Dermis microvascular lymphatic vessel endothelial cell (primary cell): ENCODE data around the gene PHIP. TPM values are rescaled to one million over a fixed set of nuclear protein-coding genes. Genes with fewer than 3 reads are reported as not detected.

ENCODE experiments used
- DNase-seq, 2 donors: peaks; one replicate each; pipeline versions ENCODE4 v3.0.0 to v3.0.0-alpha.2; 2010; ENCODE audit warnings: low read depth in 2 of 2
- total RNA-seq: library from RNA; depleted of rRNA; stranded (reverse); fragments of >200 nt; gene quantifications from 2 replicates; pipeline ENCODE4 v1.2.1, GENCODE V29; 2014

The PHIP gene
- total RNA-seq, 1 donor from 2014 or later, result 15.5 TPM

DNA sequence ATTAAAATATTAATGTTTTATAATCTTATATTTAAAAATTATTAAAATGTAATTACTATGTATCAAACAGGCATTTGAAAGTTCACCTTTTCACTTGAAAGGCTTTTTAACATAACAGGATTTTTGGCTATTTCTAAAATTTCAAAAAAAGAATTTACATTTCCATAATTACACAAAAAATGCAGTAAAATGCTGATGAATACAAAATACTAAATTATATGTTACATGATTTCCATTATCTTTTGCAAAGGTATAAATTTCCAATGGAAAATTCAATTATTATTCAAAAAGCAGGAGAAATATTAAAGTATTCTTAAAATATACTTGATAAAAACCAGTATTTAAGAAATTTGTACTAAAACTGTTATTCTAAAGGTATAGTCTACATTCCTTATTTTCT, 66.1 kb downstream of the PHIP start:
- DNase-seq, result no peak

DNA sequence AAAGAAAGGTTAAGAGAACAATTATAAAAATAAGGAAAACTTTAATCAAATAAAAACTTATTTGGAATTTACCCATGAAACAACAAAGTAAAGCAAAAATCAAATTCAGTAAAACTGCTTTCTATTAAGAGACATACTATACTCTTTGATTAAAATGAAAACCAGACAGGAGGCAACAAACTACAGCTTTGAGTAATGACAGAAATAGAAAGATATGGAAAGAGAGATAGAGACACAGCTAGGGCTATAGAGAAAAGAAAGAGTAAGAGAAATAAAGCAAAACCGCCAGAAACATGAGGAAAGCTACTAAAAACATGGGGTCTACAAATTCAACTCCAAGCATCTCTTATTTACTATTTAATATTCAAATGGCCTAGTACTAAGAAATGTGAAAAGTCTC, 67.6 kb downstream of the PHIP start:
- DNase-seq, result no peak

DNA sequence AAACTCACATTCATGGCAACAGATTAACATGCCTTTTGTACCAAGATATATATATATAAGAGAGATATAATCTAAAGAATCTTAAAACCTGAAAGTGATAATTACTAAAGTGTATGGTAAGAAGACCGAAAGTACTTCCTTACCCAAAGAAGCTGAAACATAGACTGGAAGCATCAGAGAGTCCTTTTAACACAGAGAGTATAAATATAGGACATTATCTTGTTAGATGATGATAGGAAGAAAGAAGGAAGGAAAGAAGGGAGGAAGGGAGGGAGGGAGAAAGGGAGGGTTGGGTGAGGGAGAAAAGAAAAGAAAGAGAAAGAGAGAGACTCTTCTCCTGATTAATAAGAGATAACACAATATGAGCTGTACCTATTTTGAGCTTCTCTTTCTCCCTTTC, 68.2 kb downstream of the PHIP start:
- DNase-seq, result no peak

DNA sequence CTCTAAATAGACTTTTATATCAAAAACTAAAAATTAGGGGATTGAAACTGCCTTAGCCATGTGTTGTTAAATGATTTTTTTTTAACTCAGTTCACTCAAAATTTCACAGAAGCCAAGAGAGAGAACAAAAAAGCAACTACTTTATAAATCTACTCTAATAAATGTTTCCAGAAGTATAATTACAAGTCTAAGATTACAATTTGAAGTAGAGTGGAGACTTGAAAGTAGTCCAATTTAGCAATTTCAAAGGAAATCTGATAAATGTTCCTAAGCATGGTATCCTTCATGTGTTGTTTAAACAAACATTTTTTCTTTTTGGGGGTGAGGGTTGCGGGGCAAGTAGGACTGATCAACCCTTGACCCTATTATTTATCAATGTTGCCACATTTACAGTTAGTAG, 72.6 kb downstream of the PHIP start:
- DNase-seq, result no peak

GRCh38 chr6:79005024-79005423, 73.0 kb downstream of the PHIP start:
- DNase-seq, result peak in 1 of 2 donors; percentile 20

DNA sequence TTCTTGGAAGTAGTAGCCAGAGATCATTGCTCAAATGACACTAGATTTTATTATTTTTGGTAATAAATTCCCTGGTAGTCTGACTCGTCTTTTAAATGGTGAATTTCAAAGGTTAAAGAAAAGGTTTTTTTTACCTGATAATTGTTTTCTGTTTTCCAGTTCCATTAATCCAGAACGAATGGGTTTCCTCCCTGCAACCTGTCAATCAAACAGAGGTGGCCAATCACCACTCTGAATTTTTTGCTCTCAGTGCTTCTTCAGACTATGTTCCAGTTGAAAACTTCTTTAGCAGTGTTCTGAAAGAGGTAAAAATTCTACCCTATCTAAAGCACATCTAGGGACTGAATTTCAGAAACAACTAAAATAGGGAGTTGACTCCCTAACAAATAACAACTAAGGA, 73.8 kb downstream of the PHIP start:
- no peak for DNase-seq

- no peak for DNase-seq
Measured at GRCh38 chr6:79001415-79001814, 76.6 kb downstream of the PHIP start.

DNA sequence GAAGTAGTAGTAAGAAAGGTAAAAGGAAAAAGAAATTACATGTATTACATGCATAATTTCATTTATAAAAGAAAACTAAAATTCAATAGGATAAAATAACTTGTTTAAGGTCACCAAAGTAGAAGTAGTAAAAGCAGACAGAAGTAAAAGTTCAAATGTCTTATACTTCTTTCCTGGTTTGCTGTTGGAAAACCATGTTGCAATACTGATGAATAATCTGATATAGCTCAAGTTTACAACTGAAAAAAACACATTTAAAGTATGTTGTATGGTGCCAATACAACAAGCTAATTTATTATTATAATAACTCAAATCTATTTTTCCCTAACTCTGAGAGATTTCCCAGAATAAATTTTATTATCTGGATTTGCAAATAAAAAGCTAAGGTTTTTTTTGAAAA, 78.3 kb downstream of the PHIP start:
- DNase-seq, result no peak

GRCh38 chr6:78995946-78996345, 82.1 kb downstream of the PHIP start:
- DNase-seq, result no peak

GRCh38 chr6:78995346-78995745, 82.7 kb downstream of the PHIP start:
- no peak for DNase-seq

DNA sequence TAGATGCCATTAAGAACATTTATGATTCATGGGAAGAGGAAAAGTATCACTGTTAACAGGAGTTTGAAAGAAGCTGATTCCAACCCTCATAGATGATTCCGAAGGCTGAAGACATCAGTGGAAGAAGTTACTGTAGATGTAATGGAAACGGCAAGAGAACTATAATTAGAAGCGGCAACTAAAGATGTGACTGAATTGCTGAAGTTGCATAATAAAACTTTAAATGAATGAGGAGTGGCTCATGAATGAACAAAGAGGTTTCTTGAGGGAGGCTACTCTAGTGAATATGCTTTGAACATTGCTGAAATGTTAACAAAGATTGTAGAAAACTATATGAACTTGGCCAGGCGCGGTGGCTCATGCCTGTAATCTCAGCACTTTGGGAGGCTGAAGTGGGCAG, 84.1 kb downstream of the PHIP start:
- DNase-seq, result no peak

DNA sequence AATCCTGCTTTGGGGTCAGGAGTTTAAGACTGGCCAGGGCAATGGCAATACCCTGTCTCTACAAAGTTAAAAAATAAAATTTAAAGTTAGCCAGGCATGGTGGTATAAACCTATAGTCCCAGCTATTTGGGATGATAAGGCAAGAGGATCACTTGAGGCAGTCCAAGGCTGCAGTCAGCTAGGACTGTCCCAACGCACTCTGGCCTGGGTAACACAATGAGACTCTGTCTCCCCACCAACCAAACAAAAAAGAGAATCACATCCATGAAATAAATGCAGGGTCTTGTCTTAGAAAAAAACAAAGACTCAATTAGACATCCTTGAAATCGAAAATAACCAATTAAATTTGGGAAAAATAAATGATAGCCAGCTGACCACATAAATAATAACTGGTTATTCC, 88.9 kb downstream of the PHIP start:
- no peak for DNase-seq

GRCh38 chr6:78986161-78986560, 91.9 kb downstream of the PHIP start:
- no peak for DNase-seq

DNA sequence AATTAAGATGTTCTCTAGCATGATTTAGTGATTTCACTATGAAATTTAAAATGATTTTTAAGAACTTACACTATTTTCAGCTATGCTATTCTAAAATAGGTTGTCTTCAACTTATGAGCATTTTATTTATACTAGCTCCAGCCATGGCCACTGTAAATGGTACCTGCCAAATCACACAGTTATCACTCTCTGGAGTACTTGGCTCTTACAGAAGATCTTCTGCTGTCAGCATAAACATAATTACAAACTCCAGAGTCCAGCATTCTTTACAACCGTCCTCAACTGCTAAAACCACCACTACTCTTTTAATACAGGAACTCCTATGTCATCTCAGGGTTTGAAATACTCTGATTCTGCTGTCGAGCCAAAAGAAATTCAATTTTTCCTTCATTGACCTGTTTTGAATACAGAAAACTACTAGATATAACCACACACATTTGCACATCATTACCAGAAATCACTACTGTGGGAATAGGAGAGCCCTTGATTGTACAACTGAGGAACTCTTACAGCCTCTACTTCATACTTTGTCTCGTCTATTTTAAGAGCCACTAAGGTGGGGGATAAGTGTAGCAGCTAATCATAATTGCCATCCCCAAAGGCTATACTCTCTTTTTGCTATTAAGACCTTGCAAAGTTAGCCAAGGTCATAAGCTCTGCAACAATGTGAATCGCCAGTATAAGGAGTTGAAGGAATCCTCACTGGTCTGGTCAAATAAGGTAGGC, 93.7 kb downstream of the PHIP start:
- DNase-seq, result no peak

- DNase-seq, result no peak
Measured at GRCh38 chr6:78967191-78967590, 110.9 kb downstream of the PHIP start.

- DNase-seq, result peak in 1 of 2 donors; percentile 12
Measured at GRCh38 chr6:78966542-78966941, 111.5 kb downstream of the PHIP start.

DNA sequence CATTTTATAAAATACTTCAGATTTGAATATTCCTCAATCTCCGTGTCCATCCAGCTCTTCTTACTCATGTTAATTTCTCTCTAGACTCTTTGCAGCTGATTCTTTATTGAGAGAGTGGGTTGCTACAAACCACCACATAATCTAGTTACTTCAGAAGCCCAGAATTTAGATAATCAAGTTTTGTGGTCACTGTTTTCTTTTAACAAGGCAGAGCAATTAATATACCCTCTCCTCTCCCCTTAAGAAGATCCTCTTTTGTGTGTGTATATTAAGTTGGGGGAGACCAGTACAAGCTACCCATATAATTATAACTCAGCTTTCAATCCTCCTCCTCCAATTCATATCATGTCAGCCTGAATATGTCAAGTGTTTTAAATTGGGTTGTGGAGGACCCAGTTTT, 115.6 kb downstream of the PHIP start:
- no peak for DNase-seq

GRCh38 chr6:78954740-78955139, 123.3 kb downstream of the PHIP start:
- DNase-seq, result no peak

- no peak for DNase-seq
Measured at GRCh38 chr6:78953798-78954197, 124.3 kb downstream of the PHIP start.

DNA sequence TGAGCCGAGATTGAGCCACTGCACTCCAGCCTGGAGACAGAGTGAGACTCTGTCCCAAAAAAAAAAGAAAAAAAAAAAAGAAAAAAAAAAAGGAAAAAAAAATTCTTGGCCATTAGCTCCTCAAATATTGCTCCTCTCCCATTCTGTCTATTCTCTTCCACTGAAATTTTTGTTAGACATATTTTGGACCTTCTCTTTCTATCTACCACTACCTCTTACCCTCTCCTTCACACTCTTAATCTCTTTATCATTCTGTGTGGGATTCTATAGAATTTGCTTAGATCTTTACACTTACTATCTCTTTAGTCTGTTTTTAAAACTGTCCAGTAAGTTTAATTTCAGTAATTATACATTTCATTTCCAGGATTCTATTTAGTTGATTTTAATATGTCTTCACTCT, 125.7 kb downstream of the PHIP start:
- no peak for DNase-seq

- no peak for DNase-seq
Measured at GRCh38 chr6:78948785-78949184, 129.3 kb downstream of the PHIP start.

DNA sequence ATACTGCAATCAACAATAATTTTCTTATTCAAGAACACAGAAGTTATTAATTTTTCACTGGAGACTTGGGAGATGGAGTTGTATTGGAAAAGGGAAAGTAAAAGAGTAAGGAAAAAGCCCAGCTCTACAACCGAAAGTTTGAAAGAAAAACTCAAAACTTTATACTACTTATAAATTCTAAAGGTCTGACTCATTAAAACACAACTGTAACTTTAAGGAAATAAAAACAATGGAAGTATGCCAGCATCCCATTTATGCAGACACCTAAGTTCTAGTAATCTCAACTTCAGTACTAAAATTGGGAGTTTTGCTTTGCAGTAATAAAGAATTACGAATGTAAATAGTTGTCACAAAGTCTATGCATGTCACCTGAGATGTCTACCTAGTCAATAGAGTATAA, 130.1 kb downstream of the PHIP start:
- peak in 1 of 2 donors; percentile 46 for DNase-seq

GRCh38 chr6:78947529-78947928, 130.5 kb downstream of the PHIP start:
- DNase-seq, result peak in 1 of 2 donors; percentile 16

DNA sequence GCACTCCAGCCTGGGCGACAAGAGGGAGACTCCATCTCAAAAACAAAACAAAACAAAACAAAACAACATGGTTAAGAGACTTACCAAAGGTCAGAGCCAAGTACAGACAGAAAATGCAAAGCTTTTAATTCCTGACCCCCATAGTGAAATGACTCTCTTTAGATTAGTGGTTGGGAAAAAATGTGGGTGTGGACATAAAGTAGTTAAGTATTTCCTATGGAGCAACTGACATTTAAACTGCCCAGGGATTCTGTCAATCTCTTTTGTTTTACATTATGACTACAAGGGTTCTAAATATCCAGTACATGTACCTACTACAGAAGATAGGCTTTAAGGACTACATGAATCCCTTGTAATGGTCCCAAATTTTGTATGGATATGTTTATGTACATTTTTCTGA, 135.6 kb downstream of the PHIP start:
- DNase-seq, result no peak
